Measurements from ENCODE around the gene STX2. TPM values are rescaled to one million over a fixed set of nuclear protein-coding genes. Genes with fewer than 3 reads are reported as not detected.

The STX2 gene
- total and polyA plus RNA-seq, 2 donors from 2014 or later, result 10.1 to 20.4 TPM

DNA sequence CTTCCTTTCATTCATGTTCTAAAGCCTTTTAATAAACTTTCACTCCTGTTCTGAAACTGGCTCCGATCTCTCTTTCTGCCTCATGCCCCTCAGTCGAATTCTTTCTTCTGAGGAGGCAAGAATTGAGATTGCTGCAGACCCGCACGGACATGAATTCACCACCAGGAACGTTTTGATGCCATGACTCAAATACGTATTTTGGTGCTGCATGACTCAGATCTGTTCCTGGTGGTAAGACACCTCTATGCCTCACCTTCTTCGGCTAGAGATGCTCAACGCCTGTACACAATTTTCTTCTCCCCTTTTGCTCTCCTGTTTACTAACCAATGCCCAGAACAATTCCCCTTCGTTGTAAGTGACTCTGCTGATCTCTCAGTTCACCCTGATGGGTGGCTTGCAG is 70.9 kb downstream of the STX2 start:
- H3K27ac ChIP-seq (ENCODE audit: low read depth in 2 of 2, low read length in 2 of 2), result no peak overlapping the region
- peaks cover 4% of the 10 kb centered on the region for H3K27me3 ChIP-seq (ENCODE audit: control insufficient read depth, insufficient read depth, low read length)
- DNase-seq, result no peak
- peaks cover 0 to 15% (median 0%) of the 10 kb centered on the region in 3 donors for H3K9me3 ChIP-seq (ENCODE audit: control insufficient read depth in 2 of 3, insufficient read depth in 1 of 3, low read length in 3 of 3)
- TF ChIP-seq, protein P1, sequence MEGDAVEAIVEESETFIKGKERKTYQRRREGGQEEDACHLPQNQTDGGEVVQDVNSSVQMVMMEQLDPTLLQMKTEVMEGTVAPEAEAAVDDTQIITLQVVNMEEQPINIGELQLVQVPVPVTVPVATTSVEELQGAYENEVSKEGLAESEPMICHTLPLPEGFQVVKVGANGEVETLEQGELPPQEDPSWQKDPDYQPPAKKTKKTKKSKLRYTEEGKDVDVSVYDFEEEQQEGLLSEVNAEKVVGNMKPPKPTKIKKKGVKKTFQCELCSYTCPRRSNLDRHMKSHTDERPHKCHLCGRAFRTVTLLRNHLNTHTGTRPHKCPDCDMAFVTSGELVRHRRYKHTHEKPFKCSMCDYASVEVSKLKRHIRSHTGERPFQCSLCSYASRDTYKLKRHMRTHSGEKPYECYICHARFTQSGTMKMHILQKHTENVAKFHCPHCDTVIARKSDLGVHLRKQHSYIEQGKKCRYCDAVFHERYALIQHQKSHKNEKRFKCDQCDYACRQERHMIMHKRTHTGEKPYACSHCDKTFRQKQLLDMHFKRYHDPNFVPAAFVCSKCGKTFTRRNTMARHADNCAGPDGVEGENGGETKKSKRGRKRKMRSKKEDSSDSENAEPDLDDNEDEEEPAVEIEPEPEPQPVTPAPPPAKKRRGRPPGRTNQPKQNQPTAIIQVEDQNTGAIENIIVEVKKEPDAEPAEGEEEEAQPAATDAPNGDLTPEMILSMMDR (IDR thresholded peaks at IDR 0.05; ENCODE audit: borderline replicate concordance, extremely low read depth, insufficient read depth), result no peak
- H3K9ac ChIP-seq (ENCODE audit: low read length in 3 of 3), result no peak overlapping the region
- no peaks in the 10 kb centered on the region for H3K4me1 ChIP-seq (ENCODE audit: control insufficient read depth in 2 of 3, insufficient read depth in 2 of 3, low read depth in 1 of 3, low read length in 3 of 3)
- intact Hi-C loops (cut with DNase I), result no loop called here
- FAIRE-seq, result no peak
- H3K36me3 ChIP-seq (ENCODE audit: control insufficient read depth in 2 of 3, insufficient read depth in 3 of 3, low read length in 3 of 3), result peaks cover 0 to 7% (median 0%) of the 10 kb centered on the region in 3 donors
- no peak overlapping the region for H3K4me3 ChIP-seq (ENCODE audit: low read length in 3 of 3)

DNA sequence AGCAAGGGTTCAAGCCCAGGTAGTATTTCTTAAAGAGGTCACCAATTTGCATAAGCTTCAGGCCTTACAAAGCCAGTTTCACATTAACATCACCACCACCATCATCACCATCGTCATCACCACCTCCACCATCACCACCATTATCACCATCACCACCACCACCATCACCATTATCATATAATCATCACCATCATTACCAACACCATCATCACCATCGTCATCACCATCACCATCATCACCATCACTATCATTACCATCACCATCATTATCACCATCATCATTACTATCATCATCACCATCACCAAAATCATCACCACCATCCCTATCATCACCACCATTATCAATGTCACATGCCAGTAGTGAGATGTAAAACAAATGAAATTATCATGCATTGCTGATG is 72.6 kb downstream of the STX2 start:
- H3K27me3 ChIP-seq (ENCODE audit: control insufficient read depth, insufficient read depth, low read length), result peaks cover 4% of the 10 kb centered on the region
- no peak overlapping the region for H3K4me3 ChIP-seq (ENCODE audit: low read length in 3 of 3)
- TF ChIP-seq, protein P1 (IDR thresholded peaks at IDR 0.05; ENCODE audit: borderline replicate concordance, extremely low read depth, insufficient read depth), result no peak
- no peaks in the 10 kb centered on the region for H3K4me1 ChIP-seq (ENCODE audit: control insufficient read depth in 2 of 3, insufficient read depth in 2 of 3, low read depth in 1 of 3, low read length in 3 of 3)
- intact Hi-C loops (cut with DNase I), result no loop called here
- H3K9me3 ChIP-seq (ENCODE audit: control insufficient read depth in 2 of 3, insufficient read depth in 1 of 3, low read length in 3 of 3), result peaks cover 0 to 15% (median 0%) of the 10 kb centered on the region in 3 donors
- H3K9ac ChIP-seq (ENCODE audit: low read length in 3 of 3), result no peak overlapping the region
- FAIRE-seq, result no peak
- DNase-seq, result no peak
- no peak overlapping the region for H3K27ac ChIP-seq (ENCODE audit: low read depth in 2 of 2, low read length in 2 of 2)
- peaks cover 0 to 7% (median 0%) of the 10 kb centered on the region in 3 donors for H3K36me3 ChIP-seq (ENCODE audit: control insufficient read depth in 2 of 3, insufficient read depth in 3 of 3, low read length in 3 of 3)

DNA sequence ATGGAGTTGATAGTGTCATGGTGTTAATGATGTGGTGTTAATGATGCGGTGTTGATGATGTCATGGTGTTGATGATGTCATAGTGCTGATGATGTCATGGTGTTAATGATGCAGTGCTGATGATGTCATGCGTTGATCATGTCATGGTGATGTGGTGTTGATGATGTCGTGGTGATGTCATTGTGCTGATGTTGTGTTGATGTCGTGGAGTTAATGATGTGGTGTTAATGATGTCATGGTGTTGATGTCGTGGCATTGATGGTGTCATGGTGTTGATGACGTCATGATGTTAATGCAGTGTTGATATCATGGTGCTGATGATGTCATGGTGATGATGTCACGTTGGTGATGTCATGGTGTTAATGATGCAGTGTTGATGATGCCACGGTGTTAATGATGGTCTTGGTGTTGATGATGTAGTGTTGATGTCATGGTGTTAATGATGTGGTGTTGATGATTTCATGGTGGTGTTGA is 73.8 kb downstream of the STX2 start:
- H3K27me3 ChIP-seq (ENCODE audit: control insufficient read depth, insufficient read depth, low read length), result peaks cover 4% of the 10 kb centered on the region

More for the DNA sequence above, 73.8 kb downstream of the STX2 start:
- TF ChIP-seq, protein P1 (IDR thresholded peaks at IDR 0.05; ENCODE audit: borderline replicate concordance, extremely low read depth, insufficient read depth), result no peak
- Histone ChIP-seq H3K4me3 (ENCODE audit: low read length in 3 of 3) (peak overlapping the region in 1 of 3 donors; percentile 1), H3K4me1 (ENCODE audit: control insufficient read depth in 2 of 3, insufficient read depth in 2 of 3, low read depth in 1 of 3, low read length in 3 of 3) (no peaks in the 10 kb centered on the region), H3K27ac (ENCODE audit: low read depth in 2 of 2, low read length in 2 of 2) (no peak overlapping the region), H3K9me3 (ENCODE audit: control insufficient read depth in 2 of 3, insufficient read depth in 1 of 3, low read length in 3 of 3) (peaks cover 0 to 15% (median 0%) of the 10 kb centered on the region in 3 donors), H3K36me3 (ENCODE audit: control insufficient read depth in 2 of 3, insufficient read depth in 3 of 3, low read length in 3 of 3) (peaks cover 0 to 7% (median 0%) of the 10 kb centered on the region in 3 donors), H3K9ac (ENCODE audit: low read length in 3 of 3) (peak overlapping the region in 1 of 3 donors; percentile 1)
- intact Hi-C loops (cut with DNase I), result no loop called here
- FAIRE-seq (no peak), DNase-seq (peak in 1 of 5 donors; percentile 10)
